Calu3 (cell line): ENCODE measurements around the gene MYADML2. TPM values are rescaled to one million over a fixed set of nuclear protein-coding genes. Genes with fewer than 3 reads are reported as not detected.

Experiments
- BruUV-seq: library from RNA; stranded (reverse); fragments of 400-500 nt; replicated peaks from 2 replicates; lab custom pipeline; 2021; lab: Mats Ljungman, UMichigan
- CTCF ChIA-PET: fragments of 300-600 bp; sonication (Branson Sonifier 250); formaldehyde crosslinking; loops from one replicate; lab custom pipeline; 2022; ENCODE audit warnings: antibody characterized with exemption; lab: Charles Lee
- DNase-seq: peaks from one replicate; pipeline ENCODE4 v3.0.0; 2022
- H3K27ac Mint-ChIP-seq: one replicate; pipeline ENCODE4 v1.8.0; 2022; ENCODE audit warnings: mixed read lengths; ENCODE audit not compliant: unreplicated experiment
- H3K27me3 Mint-ChIP-seq: one replicate; pipeline ENCODE4 v1.8.0; 2022; ENCODE audit warnings: mixed read lengths; ENCODE audit not compliant: unreplicated experiment
- H3K36me3 Mint-ChIP-seq: one replicate; pipeline ENCODE4 v1.8.0; 2022; ENCODE audit warnings: mild to moderate bottlenecking, moderate library complexity, mixed read lengths; ENCODE audit not compliant: insufficient read depth, unreplicated experiment
- H3K4me1 Mint-ChIP-seq: one replicate; pipeline ENCODE4 v1.8.0; 2022; ENCODE audit warnings: mild to moderate bottlenecking, low read depth, mixed read lengths; ENCODE audit not compliant: unreplicated experiment
- H3K4me3 Mint-ChIP-seq: one replicate; pipeline ENCODE4 v1.8.0; 2022; ENCODE audit warnings: mild to moderate bottlenecking, low read depth, moderate library complexity, mixed read lengths; ENCODE audit not compliant: unreplicated experiment
- H3K9me3 Mint-ChIP-seq: one replicate; pipeline ENCODE4 v1.8.0; 2022; ENCODE audit warnings: low read depth, mixed read lengths; ENCODE audit not compliant: unreplicated experiment
- CTCF ChIP-seq: fragments of 200-600 bp; IDR thresholded peaks from one replicate; pipeline ENCODE4 v1.8.0; 2022; ENCODE audit warnings: antibody characterized with exemption; ENCODE audit not compliant: unreplicated experiment
- intact Hi-C: fragments of 100-400 bp; cut with micrococcal nuclease; formaldehyde crosslinking; loops from one replicate; pipeline ENCODE4 v1.10.0; 2022; ENCODE audit not compliant: unreplicated experiment
- total RNA-seq: library from RNA; stranded (reverse); gene quantifications from 2 replicates; pipeline ENCODE4 v1.2.3, GENCODE V29; 2022

The MYADML2 gene
- total RNA-seq, 1 experiment from 2014 or later, result not detected

GRCh38 chr17:81927653-81928543, 19.1 kb downstream of the MYADML2 start, which contains the start of gene MAFG:
Gene MAFG, minus strand, starts transcription at chr17:81927735. Its CDS starts 4,550 bp downstream, at chr17:81923185.
- TF ChIP-seq CTCF, result no peak
- no peaks in the 10 kb centered on the region for H3K27me3 Mint-ChIP-seq
- H3K27ac Mint-ChIP-seq, result peak within 1 kb of the TSS; percentile 88
- CTCF ChIA-PET, result interaction anchor here (0.7 to 1.0 kb wide), 5 partner anchors 9 to 407 kb away, joined by 3 to 5 read pairs (median 3); no protein-coding TSS in a partner anchor
- DNase-seq, result peak; percentile 92
- H3K4me3 Mint-ChIP-seq, result peak within 1 kb of the TSS; percentile 90
- peaks cover 57% of the 10 kb centered on the region for H3K36me3 Mint-ChIP-seq
- H3K4me1 Mint-ChIP-seq, result peaks cover 19% of the 10 kb centered on the region
- H3K9me3 Mint-ChIP-seq, result no peaks in the 10 kb centered on the region
- intact Hi-C loops, result no loop called here
- no TSS peak for BruUV-seq

GRCh38 chr17:81927152-81927652, 19.8 kb downstream of the MYADML2 start:
- Mint-ChIP-seq H3K36me3 (peaks cover 57% of the 10 kb centered on the region), H3K9me3 (no peaks in the 10 kb centered on the region), H3K27ac (peak overlapping the region; percentile 88), H3K27me3 (no peaks in the 10 kb centered on the region), H3K4me3 (peak overlapping the region; percentile 90), H3K4me1 (peaks cover 26% of the 10 kb centered on the region)
- no peak for DNase-seq
- intact Hi-C loops, result no loop called here
- no TSS peak for BruUV-seq
- CTCF ChIA-PET, result interaction anchor here (0.7 to 1.6 kb wide), 7 partner anchors 9 to 408 kb away, joined by 3 to 5 read pairs (median 4); no protein-coding TSS in a partner anchor
- TF ChIP-seq CTCF, result no peak

GRCh38 chr17:81926451-81927151, 20.4 kb downstream of the MYADML2 start:
- BruUV-seq, result no TSS peak
- intact Hi-C loops, result no loop called here
- H3K4me3 Mint-ChIP-seq, result peak overlapping the region; percentile 90

More at GRCh38 chr17:81926451-81927151, 20.4 kb downstream of the MYADML2 start:
- Mint-ChIP-seq H3K27ac (peak overlapping the region; percentile 88), H3K27me3 (no peaks in the 10 kb centered on the region), H3K36me3 (peaks cover 56% of the 10 kb centered on the region), H3K9me3 (no peaks in the 10 kb centered on the region), H3K4me1 (peaks cover 26% of the 10 kb centered on the region)
- TF ChIP-seq CTCF, result no peak
- CTCF ChIA-PET, result interaction anchor here (0.7 to 1.6 kb wide), 4 partner anchors 9 to 93 kb away, joined by 3 to 4 read pairs (median 4); partner anchors contain the start of gene PYCR1
- DNase-seq, result peak; percentile 76
